Measurements from ENCODE around the gene PTF1A.

DNA sequence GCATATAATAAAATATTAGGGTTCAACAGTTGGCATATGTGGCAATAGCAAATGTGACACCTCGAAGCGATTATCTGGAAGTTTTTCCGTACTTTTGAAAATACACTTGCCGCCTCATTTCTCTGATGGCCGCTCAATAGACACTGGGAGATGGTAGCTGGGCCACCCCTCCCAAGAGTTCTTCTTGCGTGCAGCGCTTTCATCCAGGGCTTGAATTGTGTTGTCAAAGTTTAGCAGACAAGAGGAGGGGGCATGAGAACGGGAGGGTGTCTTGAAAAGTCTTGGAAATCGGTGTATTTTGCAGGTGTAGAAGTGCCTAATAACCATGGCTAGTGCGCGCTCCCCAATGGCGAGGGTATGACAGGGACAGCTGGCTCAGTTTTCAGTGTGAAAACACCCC lies 8.5 kb downstream of the PTF1A start:
- TF ChIP-seq, protein P1, sequence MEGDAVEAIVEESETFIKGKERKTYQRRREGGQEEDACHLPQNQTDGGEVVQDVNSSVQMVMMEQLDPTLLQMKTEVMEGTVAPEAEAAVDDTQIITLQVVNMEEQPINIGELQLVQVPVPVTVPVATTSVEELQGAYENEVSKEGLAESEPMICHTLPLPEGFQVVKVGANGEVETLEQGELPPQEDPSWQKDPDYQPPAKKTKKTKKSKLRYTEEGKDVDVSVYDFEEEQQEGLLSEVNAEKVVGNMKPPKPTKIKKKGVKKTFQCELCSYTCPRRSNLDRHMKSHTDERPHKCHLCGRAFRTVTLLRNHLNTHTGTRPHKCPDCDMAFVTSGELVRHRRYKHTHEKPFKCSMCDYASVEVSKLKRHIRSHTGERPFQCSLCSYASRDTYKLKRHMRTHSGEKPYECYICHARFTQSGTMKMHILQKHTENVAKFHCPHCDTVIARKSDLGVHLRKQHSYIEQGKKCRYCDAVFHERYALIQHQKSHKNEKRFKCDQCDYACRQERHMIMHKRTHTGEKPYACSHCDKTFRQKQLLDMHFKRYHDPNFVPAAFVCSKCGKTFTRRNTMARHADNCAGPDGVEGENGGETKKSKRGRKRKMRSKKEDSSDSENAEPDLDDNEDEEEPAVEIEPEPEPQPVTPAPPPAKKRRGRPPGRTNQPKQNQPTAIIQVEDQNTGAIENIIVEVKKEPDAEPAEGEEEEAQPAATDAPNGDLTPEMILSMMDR (IDR thresholded peaks at IDR 0.05), result no peak
- no peak for TF ChIP-seq POLR2A (IDR thresholded peaks at IDR 0.05)

Data from thyroid gland (tissue), 4 donors.